CD4-positive, alpha-beta T cell (primary cell): ENCODE results near the gene EXT2. TPM values are rescaled to one million over a fixed set of nuclear protein-coding genes. Genes with fewer than 3 reads are reported as not detected.

Source experiments
- ATAC-seq: fragments of 200-7000 bp; cut with Tn5 transposase; one replicate; pipeline ENCODE4 v1.10.0; 2022; ENCODE audit warnings: mild to moderate bottlenecking; ENCODE audit not compliant: poor library complexity
- CTCF ChIA-PET: fragments of 350-600 bp; sonication (Branson Sonifier 250); formaldehyde crosslinking; loops from one replicate; lab custom pipeline; 2021; ENCODE audit warnings: antibody characterized with exemption, inconsistent platforms; lab: Charles Lee
- POLR2A ChIA-PET: fragments of 350-600 bp; sonication (Branson Sonifier 250); formaldehyde crosslinking; loops from one replicate; lab custom pipeline; 2021; ENCODE audit warnings: antibody characterized with exemption, inconsistent platforms; lab: Charles Lee
- DNase-seq, 14 experiments: peaks; one replicate each; pipeline ENCODE4 v3.0.0-alpha.2; 2013 to 2020; ENCODE audit warnings: mixed read lengths in 2 of 14
- H3K27ac ChIP-seq, 2 donors: one replicate each; pipeline versions ENCODE4 v1.5.1 to v1.7.0; 2013; ENCODE audit warnings: low read length in 2 of 2, low read depth in 1 of 2, mild to moderate bottlenecking in 1 of 2
- H3K27me3 ChIP-seq, 2 experiments: 1 replicate in 1 of 2; 2 replicates in 1 of 2; pipeline versions ENCODE4 v1.6.1 to v1.7.0; 2013; ENCODE audit warnings: low read length in 2 of 2, control low read depth in 1 of 2, mild to moderate bottlenecking in 1 of 2, moderate library complexity in 1 of 2; ENCODE audit not compliant: insufficient read depth in 2 of 2, control insufficient read depth in 1 of 2
- H3K36me3 ChIP-seq: one replicate; pipeline ENCODE4 v1.6.1; 2013; ENCODE audit warnings: low read length, control low read depth; ENCODE audit not compliant: insufficient read depth
- H3K4me1 ChIP-seq: one replicate; pipeline ENCODE4 v1.6.1; 2013; ENCODE audit warnings: low read length, control low read depth; ENCODE audit not compliant: insufficient read depth
- H3K4me3 ChIP-seq: one replicate; pipeline ENCODE4 v1.5.1; 2013; ENCODE audit warnings: mild to moderate bottlenecking, low read length, moderate library complexity
- H3K9me3 ChIP-seq, 2 experiments: 1 replicate in 1 of 2; 2 replicates in 1 of 2; pipeline versions ENCODE4 v1.6.1 to v1.7.0; 2013; ENCODE audit warnings: low read length in 2 of 2, mild to moderate bottlenecking in 2 of 2, control low read depth in 1 of 2, moderate library complexity in 1 of 2; ENCODE audit not compliant: control insufficient read depth in 1 of 2, insufficient read depth in 1 of 2
- H3K27ac Mint-ChIP-seq: one replicate; pipeline ENCODE4 v1.8.0; 2020; ENCODE audit warnings: mixed read lengths
- H3K27me3 Mint-ChIP-seq: one replicate; pipeline ENCODE4 v1.8.0; 2021; ENCODE audit warnings: mixed read lengths
- H3K36me3 Mint-ChIP-seq: one replicate; pipeline ENCODE4 v1.8.0; 2021; ENCODE audit warnings: low read depth, mixed read lengths
- H3K4me1 Mint-ChIP-seq: one replicate; pipeline ENCODE4 v1.8.0; 2021; ENCODE audit warnings: low read depth, mixed read lengths
- H3K4me3 Mint-ChIP-seq: one replicate; pipeline ENCODE4 v1.8.0; 2020; ENCODE audit warnings: mild to moderate bottlenecking, mixed read lengths
- H3K9me3 Mint-ChIP-seq: one replicate; pipeline ENCODE4 v1.8.0; 2020; ENCODE audit warnings: mixed read lengths
- intact Hi-C, 2 experiments: fragments of 100-400 bp; cut with DNase I in 1 of 2; cut with micrococcal nuclease in 1 of 2; formaldehyde crosslinking; loops; one replicate each; pipeline versions ENCODE4 v1.15.1 to v1.9.0; 2023 to 2025; cut with DNase I, micrococcal nuclease
- total RNA-seq, 174 experiments: library from RNA in 2 of 174; stranded (reverse) in 2 of 174; gene quantifications; one replicate each; pipeline ENCODE4 v1.2.3 and lab custom pipeline; 2021 to 2026
- TF ChIP-seq, protein P1 (sequence below): fragments of 200-600 bp; IDR thresholded peaks from one replicate; pipeline ENCODE4 v1.8.0; 2022; ENCODE audit warnings: antibody characterized with exemption, mild to moderate bottlenecking

EXT2 gene
- total RNA-seq, 2 experiments from 2014 or later = 17.1 to 17.5 TPM

DNA sequence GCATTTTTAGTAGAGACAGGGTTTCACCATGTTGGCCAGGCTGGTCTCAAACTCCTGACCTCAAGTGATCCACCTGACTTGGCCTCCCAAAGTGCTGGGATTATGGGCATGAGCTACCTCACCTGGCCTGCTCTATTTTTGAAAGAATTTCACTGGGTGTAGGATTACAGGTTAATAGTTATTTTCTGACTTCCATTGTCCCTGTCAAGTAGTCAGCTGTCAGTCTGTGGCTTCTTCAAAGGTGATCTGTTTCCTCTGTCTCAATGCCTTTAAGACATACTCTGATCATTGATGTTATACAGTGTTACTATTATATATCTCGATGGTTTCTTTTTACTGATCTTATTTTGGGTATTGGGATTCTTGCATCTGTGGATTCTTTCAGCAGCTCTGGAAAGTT lies 10.1 kb upstream of the EXT2 start:
- Mint-ChIP-seq H3K27ac (no peak overlapping the region), H3K9me3 (peaks cover 4% of the 10 kb centered on the region), H3K27me3 (no peaks in the 10 kb centered on the region), H3K36me3 (peaks cover 41% of the 10 kb centered on the region), H3K4me1 (no peaks in the 10 kb centered on the region), H3K4me3 (no peak overlapping the region)
- intact Hi-C loops = no loop called here
- Histone ChIP-seq H3K36me3 (no peaks in the 10 kb centered on the region), H3K4me3 (no peak overlapping the region), H3K27ac (no peak overlapping the region), H3K4me1 (no peaks in the 10 kb centered on the region), H3K27me3 (no peaks in the 10 kb centered on the region), H3K9me3 (peaks cover 0 to 5% of the 10 kb centered on the region in 2 experiments)
- TF ChIP-seq, protein P1, sequence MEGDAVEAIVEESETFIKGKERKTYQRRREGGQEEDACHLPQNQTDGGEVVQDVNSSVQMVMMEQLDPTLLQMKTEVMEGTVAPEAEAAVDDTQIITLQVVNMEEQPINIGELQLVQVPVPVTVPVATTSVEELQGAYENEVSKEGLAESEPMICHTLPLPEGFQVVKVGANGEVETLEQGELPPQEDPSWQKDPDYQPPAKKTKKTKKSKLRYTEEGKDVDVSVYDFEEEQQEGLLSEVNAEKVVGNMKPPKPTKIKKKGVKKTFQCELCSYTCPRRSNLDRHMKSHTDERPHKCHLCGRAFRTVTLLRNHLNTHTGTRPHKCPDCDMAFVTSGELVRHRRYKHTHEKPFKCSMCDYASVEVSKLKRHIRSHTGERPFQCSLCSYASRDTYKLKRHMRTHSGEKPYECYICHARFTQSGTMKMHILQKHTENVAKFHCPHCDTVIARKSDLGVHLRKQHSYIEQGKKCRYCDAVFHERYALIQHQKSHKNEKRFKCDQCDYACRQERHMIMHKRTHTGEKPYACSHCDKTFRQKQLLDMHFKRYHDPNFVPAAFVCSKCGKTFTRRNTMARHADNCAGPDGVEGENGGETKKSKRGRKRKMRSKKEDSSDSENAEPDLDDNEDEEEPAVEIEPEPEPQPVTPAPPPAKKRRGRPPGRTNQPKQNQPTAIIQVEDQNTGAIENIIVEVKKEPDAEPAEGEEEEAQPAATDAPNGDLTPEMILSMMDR = no peak
- no peak for ATAC-seq
- ChIA-PET CTCF (interaction anchor here (1.4 kb wide), 3 partner anchors 9 to 25 kb away, joined by 4 to 6 read pairs (median 4); partner anchors contain the start of gene EXT2), POLR2A (no interaction called here)
- no peak for DNase-seq

DNA sequence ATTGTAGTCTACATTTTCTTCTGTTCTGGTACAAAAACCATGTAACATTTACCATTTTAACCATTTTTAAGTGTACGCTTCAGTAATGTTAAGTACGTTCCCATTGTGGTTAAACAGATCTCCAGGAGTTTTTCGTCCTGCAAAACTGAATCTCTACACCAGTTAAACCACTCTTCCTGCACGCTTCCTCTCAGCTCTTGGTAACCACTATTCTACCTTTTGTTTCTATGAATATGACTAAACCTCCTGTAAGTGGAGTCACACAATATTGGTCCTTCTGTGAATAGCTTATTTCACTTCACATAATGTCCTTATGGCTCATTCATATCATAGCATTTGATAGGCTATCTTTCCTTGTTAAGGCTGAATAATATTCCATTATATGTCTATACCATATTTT lies 7.1 kb upstream of the EXT2 start:
- no peaks in the 10 kb centered on the region for H3K27me3 Mint-ChIP-seq
- TF ChIP-seq, protein P1 = no peak
- peaks cover 4% of the 10 kb centered on the region for H3K9me3 Mint-ChIP-seq
- H3K4me3 Mint-ChIP-seq = no peak overlapping the region
- Histone ChIP-seq H3K27me3 (no peaks in the 10 kb centered on the region), H3K36me3 (no peaks in the 10 kb centered on the region), H3K9me3 (peaks cover 0 to 5% of the 10 kb centered on the region in 2 experiments), H3K27ac (no peak overlapping the region), H3K4me1 (no peaks in the 10 kb centered on the region), H3K4me3 (no peak overlapping the region)
- no peak overlapping the region for H3K27ac Mint-ChIP-seq
- DNase-seq = no peak
- H3K36me3 Mint-ChIP-seq = peaks cover 29% of the 10 kb centered on the region
- no peaks in the 10 kb centered on the region for H3K4me1 Mint-ChIP-seq
- intact Hi-C loops = no loop called here
- CTCF ChIA-PET = no interaction called here
- POLR2A ChIA-PET = no interaction called here
- ATAC-seq = no peak

DNA sequence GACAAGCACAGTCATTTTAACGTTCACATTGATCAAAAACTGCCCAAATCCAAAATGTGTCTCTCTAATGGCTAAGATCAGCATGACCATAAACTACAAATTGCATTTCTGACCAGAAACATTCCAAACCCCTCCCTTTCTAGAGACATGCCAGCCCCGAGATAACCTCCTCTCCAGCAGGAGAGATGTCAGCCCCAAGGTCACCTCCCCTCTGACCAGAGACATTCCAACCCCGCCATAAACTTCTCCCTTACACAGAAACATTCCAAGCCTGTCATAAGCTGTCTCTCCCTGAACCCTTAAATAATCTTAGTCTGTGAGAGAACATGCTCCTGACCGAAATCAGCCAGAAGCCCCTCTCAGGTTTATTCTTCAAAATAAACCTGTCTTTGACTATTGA lies 6.6 kb upstream of the EXT2 start:
- intact Hi-C loops = no loop called here

More for the DNA sequence above, 6.6 kb upstream of the EXT2 start:
- no peak overlapping the region for H3K27ac Mint-ChIP-seq
- no peaks in the 10 kb centered on the region for H3K27me3 Mint-ChIP-seq
- ATAC-seq (no peak), DNase-seq (no peak)
- ChIA-PET CTCF (no interaction called here), POLR2A (no interaction called here)
- H3K9me3 ChIP-seq = peaks cover 0 to 5% of the 10 kb centered on the region in 2 experiments
- H3K36me3 Mint-ChIP-seq = peaks cover 27% of the 10 kb centered on the region
- H3K4me3 Mint-ChIP-seq = no peak overlapping the region
- no peak overlapping the region for H3K4me3 ChIP-seq
- no peaks in the 10 kb centered on the region for H3K27me3 ChIP-seq
- H3K4me1 Mint-ChIP-seq = no peaks in the 10 kb centered on the region
- H3K4me1 ChIP-seq = no peaks in the 10 kb centered on the region
- H3K36me3 ChIP-seq = no peaks in the 10 kb centered on the region
- peaks cover 4% of the 10 kb centered on the region for H3K9me3 Mint-ChIP-seq
- TF ChIP-seq, protein P1 = no peak
- H3K27ac ChIP-seq = no peak overlapping the region
